ENCODE results near the gene DDX31.
A peak's percentile ranks its signal among the peaks of the same experiment; 100 is the strongest.

The DDX31 gene

GRCh38 chr9:132634327-132634726, 35.5 kb downstream of the DDX31 start:
- no peaks in the 10 kb centered on the region for H3K9me3 Mint-ChIP-seq
- no peak overlapping the region for H3K27ac Mint-ChIP-seq
- H3K36me3 Mint-ChIP-seq (ENCODE audit: low read depth) = peaks cover 78% of the 10 kb centered on the region
- no peaks in the 10 kb centered on the region for H3K4me1 Mint-ChIP-seq (ENCODE audit: low read depth)
- no peaks in the 10 kb centered on the region for H3K27me3 Mint-ChIP-seq
- no peak overlapping the region for H3K4me3 Mint-ChIP-seq

GRCh38 chr9:132632413-132633129, 37.2 kb downstream of the DDX31 start:
- peaks cover 79% of the 10 kb centered on the region for H3K36me3 Mint-ChIP-seq (ENCODE audit: low read depth)
- H3K4me3 Mint-ChIP-seq = no peak overlapping the region
- no peak overlapping the region for H3K27ac Mint-ChIP-seq
- H3K4me1 Mint-ChIP-seq (ENCODE audit: low read depth) = no peaks in the 10 kb centered on the region
- no peaks in the 10 kb centered on the region for H3K27me3 Mint-ChIP-seq
- no peaks in the 10 kb centered on the region for H3K9me3 Mint-ChIP-seq

- H3K36me3 Mint-ChIP-seq (ENCODE audit: low read depth) = peaks cover 77% of the 10 kb centered on the region
- no peak overlapping the region for H3K27ac Mint-ChIP-seq
- H3K4me3 Mint-ChIP-seq = no peak overlapping the region
- no peaks in the 10 kb centered on the region for H3K27me3 Mint-ChIP-seq
- H3K4me1 Mint-ChIP-seq (ENCODE audit: low read depth) = no peaks in the 10 kb centered on the region
- no peaks in the 10 kb centered on the region for H3K9me3 Mint-ChIP-seq
Observed at GRCh38 chr9:132631685-132632084, 38.1 kb downstream of the DDX31 start.

- H3K27ac Mint-ChIP-seq = no peak overlapping the region
- no peaks in the 10 kb centered on the region for H3K9me3 Mint-ChIP-seq
- no peak overlapping the region for H3K4me3 Mint-ChIP-seq
- no peaks in the 10 kb centered on the region for H3K27me3 Mint-ChIP-seq
- no peaks in the 10 kb centered on the region for H3K4me1 Mint-ChIP-seq (ENCODE audit: low read depth)
- peaks cover 81% of the 10 kb centered on the region for H3K36me3 Mint-ChIP-seq (ENCODE audit: low read depth)
Observed at GRCh38 chr9:132631280-132631679, 38.5 kb downstream of the DDX31 start.

GRCh38 chr9:132630811-132631210, 39.0 kb downstream of the DDX31 start:
- no peak overlapping the region for H3K27ac Mint-ChIP-seq
- H3K9me3 Mint-ChIP-seq = no peaks in the 10 kb centered on the region
- H3K4me3 Mint-ChIP-seq = no peak overlapping the region
- no peaks in the 10 kb centered on the region for H3K4me1 Mint-ChIP-seq (ENCODE audit: low read depth)
- peaks cover 85% of the 10 kb centered on the region for H3K36me3 Mint-ChIP-seq (ENCODE audit: low read depth)
- no peaks in the 10 kb centered on the region for H3K27me3 Mint-ChIP-seq

- no peaks in the 10 kb centered on the region for H3K9me3 Mint-ChIP-seq
- no peaks in the 10 kb centered on the region for H3K27me3 Mint-ChIP-seq
- H3K27ac Mint-ChIP-seq = no peak overlapping the region
- no peak overlapping the region for H3K4me3 Mint-ChIP-seq
- peaks cover 91% of the 10 kb centered on the region for H3K36me3 Mint-ChIP-seq (ENCODE audit: low read depth)
- no peaks in the 10 kb centered on the region for H3K4me1 Mint-ChIP-seq (ENCODE audit: low read depth)
Observed at GRCh38 chr9:132630116-132630515, 39.7 kb downstream of the DDX31 start.

GRCh38 chr9:132628746-132629145, 41.0 kb downstream of the DDX31 start:
- no peak overlapping the region for H3K4me3 Mint-ChIP-seq
- H3K27ac Mint-ChIP-seq = no peak overlapping the region
- H3K4me1 Mint-ChIP-seq (ENCODE audit: low read depth) = no peaks in the 10 kb centered on the region
- no peaks in the 10 kb centered on the region for H3K9me3 Mint-ChIP-seq
- H3K27me3 Mint-ChIP-seq = no peaks in the 10 kb centered on the region
- peaks cover 88% of the 10 kb centered on the region for H3K36me3 Mint-ChIP-seq (ENCODE audit: low read depth)

GRCh38 chr9:132627594-132627993, 42.2 kb downstream of the DDX31 start:
- Mint-ChIP-seq H3K4me3 (no peak overlapping the region), H3K9me3 (no peaks in the 10 kb centered on the region), H3K27ac (no peak overlapping the region), H3K4me1 (ENCODE audit: low read depth) (no peaks in the 10 kb centered on the region), H3K27me3 (no peaks in the 10 kb centered on the region), H3K36me3 (ENCODE audit: low read depth) (peaks cover 79% of the 10 kb centered on the region)

GRCh38 chr9:132627106-132627505, 42.7 kb downstream of the DDX31 start:
- Mint-ChIP-seq H3K36me3 (ENCODE audit: low read depth) (peaks cover 84% of the 10 kb centered on the region), H3K27ac (no peak overlapping the region), H3K9me3 (no peaks in the 10 kb centered on the region)

GRCh38 chr9:132626285-132626684, 43.5 kb downstream of the DDX31 start:
- Mint-ChIP-seq H3K27me3 (no peaks in the 10 kb centered on the region), H3K9me3 (no peaks in the 10 kb centered on the region), H3K4me1 (ENCODE audit: low read depth) (no peaks in the 10 kb centered on the region), H3K36me3 (ENCODE audit: low read depth) (peaks cover 79% of the 10 kb centered on the region), H3K27ac (peak overlapping the region; percentile 2), H3K4me3 (no peak overlapping the region)

More at GRCh38 chr9:132627106-132627505, 42.7 kb downstream of the DDX31 start:
- Mint-ChIP-seq H3K4me1 (ENCODE audit: low read depth) (no peaks in the 10 kb centered on the region), H3K27me3 (no peaks in the 10 kb centered on the region), H3K4me3 (no peak overlapping the region)

GRCh38 chr9:132622159-132622558, 47.6 kb downstream of the DDX31 start:
- H3K36me3 Mint-ChIP-seq (ENCODE audit: low read depth) = peaks cover 71% of the 10 kb centered on the region
- H3K9me3 Mint-ChIP-seq = no peaks in the 10 kb centered on the region
- no peak overlapping the region for H3K4me3 Mint-ChIP-seq
- no peak overlapping the region for H3K27ac Mint-ChIP-seq
- H3K27me3 Mint-ChIP-seq = no peaks in the 10 kb centered on the region
- no peaks in the 10 kb centered on the region for H3K4me1 Mint-ChIP-seq (ENCODE audit: low read depth)

GRCh38 chr9:132616725-132617124, 53.1 kb downstream of the DDX31 start:
- Mint-ChIP-seq H3K27ac (no peak overlapping the region), H3K9me3 (no peaks in the 10 kb centered on the region), H3K4me1 (ENCODE audit: low read depth) (no peaks in the 10 kb centered on the region), H3K27me3 (no peaks in the 10 kb centered on the region), H3K4me3 (no peak overlapping the region), H3K36me3 (ENCODE audit: low read depth) (peaks cover 73% of the 10 kb centered on the region)

GRCh38 chr9:132615774-132616173, 54.0 kb downstream of the DDX31 start:
- Mint-ChIP-seq H3K36me3 (ENCODE audit: low read depth) (peaks cover 79% of the 10 kb centered on the region), H3K4me1 (ENCODE audit: low read depth) (no peaks in the 10 kb centered on the region), H3K4me3 (no peak overlapping the region), H3K27ac (no peak overlapping the region), H3K27me3 (no peaks in the 10 kb centered on the region), H3K9me3 (no peaks in the 10 kb centered on the region)

- H3K4me1 Mint-ChIP-seq (ENCODE audit: low read depth) = no peaks in the 10 kb centered on the region
- peaks cover 81% of the 10 kb centered on the region for H3K36me3 Mint-ChIP-seq (ENCODE audit: low read depth)
Observed at GRCh38 chr9:132614324-132614723, 55.5 kb downstream of the DDX31 start.

GRCh38 chr9:132610661-132611060, 59.1 kb downstream of the DDX31 start:
- Mint-ChIP-seq H3K9me3 (no peaks in the 10 kb centered on the region), H3K27ac (no peak overlapping the region), H3K36me3 (ENCODE audit: low read depth) (peaks cover 86% of the 10 kb centered on the region), H3K4me1 (ENCODE audit: low read depth) (no peaks in the 10 kb centered on the region), H3K27me3 (no peaks in the 10 kb centered on the region), H3K4me3 (no peak overlapping the region)

More at GRCh38 chr9:132614324-132614723, 55.5 kb downstream of the DDX31 start:
- no peaks in the 10 kb centered on the region for H3K9me3 Mint-ChIP-seq
- H3K27ac Mint-ChIP-seq = no peak overlapping the region
- no peaks in the 10 kb centered on the region for H3K27me3 Mint-ChIP-seq
- H3K4me3 Mint-ChIP-seq = no peak overlapping the region

- no peaks in the 10 kb centered on the region for H3K9me3 Mint-ChIP-seq
- no peaks in the 10 kb centered on the region for H3K27me3 Mint-ChIP-seq
- no peak overlapping the region for H3K27ac Mint-ChIP-seq
- H3K36me3 Mint-ChIP-seq (ENCODE audit: low read depth) = peaks cover 86% of the 10 kb centered on the region
- H3K4me1 Mint-ChIP-seq (ENCODE audit: low read depth) = no peaks in the 10 kb centered on the region
- no peak overlapping the region for H3K4me3 Mint-ChIP-seq
Observed at GRCh38 chr9:132609829-132610228, 60.0 kb downstream of the DDX31 start.

Measured in stimulated activated naive CD8-positive, alpha-beta T cell treated with anti-CD3 and anti-CD28 coated beads, Interleukin-15, Interleukin-2, amounts not matched to agents 100 ng/mL and 50 ng/mL, for 24 hours (primary cell).